ENCODE data around the gene RBX1. TPM values are rescaled to one million over a fixed set of nuclear protein-coding genes. Genes with fewer than 3 reads are reported as not detected.

Gene RBX1
- polyA plus RNA-seq, 3 donors, result 42.7 to 247 (median 224) TPM

- H3K4me2 ChIP-seq (replicated peaks; ENCODE audit: extremely low read depth, low read length, poor library complexity, severe bottlenecking), result no peak overlapping the region
- H4K20me1 ChIP-seq (ENCODE audit: insufficient read depth, low read length), result no peaks in the 10 kb centered on the region
- H3K4me3 Mint-ChIP-seq, result peak overlapping the region in 1 of 2 donors; percentile 18
- WGBS (ENCODE audit: insufficient coverage), result 100% methylated on average over 1 of the region's 4 CpGs
- TF ChIP-seq, protein P1, sequence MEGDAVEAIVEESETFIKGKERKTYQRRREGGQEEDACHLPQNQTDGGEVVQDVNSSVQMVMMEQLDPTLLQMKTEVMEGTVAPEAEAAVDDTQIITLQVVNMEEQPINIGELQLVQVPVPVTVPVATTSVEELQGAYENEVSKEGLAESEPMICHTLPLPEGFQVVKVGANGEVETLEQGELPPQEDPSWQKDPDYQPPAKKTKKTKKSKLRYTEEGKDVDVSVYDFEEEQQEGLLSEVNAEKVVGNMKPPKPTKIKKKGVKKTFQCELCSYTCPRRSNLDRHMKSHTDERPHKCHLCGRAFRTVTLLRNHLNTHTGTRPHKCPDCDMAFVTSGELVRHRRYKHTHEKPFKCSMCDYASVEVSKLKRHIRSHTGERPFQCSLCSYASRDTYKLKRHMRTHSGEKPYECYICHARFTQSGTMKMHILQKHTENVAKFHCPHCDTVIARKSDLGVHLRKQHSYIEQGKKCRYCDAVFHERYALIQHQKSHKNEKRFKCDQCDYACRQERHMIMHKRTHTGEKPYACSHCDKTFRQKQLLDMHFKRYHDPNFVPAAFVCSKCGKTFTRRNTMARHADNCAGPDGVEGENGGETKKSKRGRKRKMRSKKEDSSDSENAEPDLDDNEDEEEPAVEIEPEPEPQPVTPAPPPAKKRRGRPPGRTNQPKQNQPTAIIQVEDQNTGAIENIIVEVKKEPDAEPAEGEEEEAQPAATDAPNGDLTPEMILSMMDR (IDR thresholded peaks at IDR 0.05), result no peak
- H3K79me2 ChIP-seq (ENCODE audit: insufficient read depth, low read length), result no peaks in the 10 kb centered on the region
- peaks cover 0 to 3% of the 10 kb centered on the region in 2 donors for H3K27me3 ChIP-seq (ENCODE audit: control insufficient read depth in 2 of 2, insufficient read depth in 2 of 2, low read length in 2 of 2)
- H3K9me3 Mint-ChIP-seq, result peaks cover 0 to 4% (median 0%) of the 10 kb centered on the region in 7 donors
- intact Hi-C loops (cut with micrococcal nuclease), result no loop called here
- no peak overlapping the region for H3K27ac ChIP-seq (ENCODE audit: low read depth in 1 of 2, low read length in 2 of 2)
- no peaks in the 10 kb centered on the region for H3K9me3 ChIP-seq (replicated peaks in 1 of 2; ENCODE audit: control insufficient read depth in 1 of 2, insufficient read depth in 1 of 2, low read length in 2 of 2)
- H3K27ac Mint-ChIP-seq, result peak overlapping the region in 1 of 7 donors; percentile 47
- no peaks in the 10 kb centered on the region for H3K36me3 Mint-ChIP-seq
- H3K4me3 ChIP-seq (replicated peaks in 1 of 3; ENCODE audit: low read depth in 2 of 3, low read length in 3 of 3), result no peak overlapping the region
- H2AFZ ChIP-seq (ENCODE audit: insufficient read depth, low read depth, low read length, poor library complexity, severe bottlenecking), result no peak overlapping the region
- H3K9ac ChIP-seq (ENCODE audit: insufficient read depth, low read length, poor library complexity, severe bottlenecking), result no peak overlapping the region
- no peak for DNase-seq
- no peaks in the 10 kb centered on the region for H3K4me1 Mint-ChIP-seq
- no peaks in the 10 kb centered on the region for H3K36me3 ChIP-seq (replicated peaks in 1 of 2; ENCODE audit: control insufficient read depth in 1 of 2, insufficient read depth in 2 of 2, low read length in 2 of 2)
- peaks cover 1 to 18% (median 3%) of the 10 kb centered on the region in 3 donors for H3K27me3 Mint-ChIP-seq (ENCODE audit: low read depth in 3 of 3)
- no peaks in the 10 kb centered on the region for H3K4me1 ChIP-seq (ENCODE audit: control insufficient read depth in 1 of 2, insufficient read depth in 2 of 2, low read length in 2 of 2)
Observed at GRCh38 chr22:40995821-40996220, 44.6 kb downstream of the RBX1 start.

- intact Hi-C loops (cut with micrococcal nuclease), result no loop called here
- Histone ChIP-seq H3K27me3 (ENCODE audit: control insufficient read depth in 2 of 2, insufficient read depth in 2 of 2, low read length in 2 of 2) (peaks cover 0 to 3% of the 10 kb centered on the region in 2 donors), H3K4me3 (replicated peaks in 1 of 3; ENCODE audit: low read depth in 2 of 3, low read length in 3 of 3) (no peak overlapping the region), H3K9ac (ENCODE audit: insufficient read depth, low read length, poor library complexity, severe bottlenecking) (no peak overlapping the region), H3K4me2 (replicated peaks; ENCODE audit: extremely low read depth, low read length, poor library complexity, severe bottlenecking) (no peak overlapping the region), H3K36me3 (replicated peaks in 1 of 2; ENCODE audit: control insufficient read depth in 1 of 2, insufficient read depth in 2 of 2, low read length in 2 of 2) (no peaks in the 10 kb centered on the region), H3K9me3 (replicated peaks in 1 of 2; ENCODE audit: control insufficient read depth in 1 of 2, insufficient read depth in 1 of 2, low read length in 2 of 2) (no peaks in the 10 kb centered on the region), H3K27ac (ENCODE audit: low read depth in 1 of 2, low read length in 2 of 2) (no peak overlapping the region), H3K4me1 (ENCODE audit: control insufficient read depth in 1 of 2, insufficient read depth in 2 of 2, low read length in 2 of 2) (no peaks in the 10 kb centered on the region), H3K79me2 (ENCODE audit: insufficient read depth, low read length) (no peaks in the 10 kb centered on the region), H4K20me1 (ENCODE audit: insufficient read depth, low read length) (no peaks in the 10 kb centered on the region), H2AFZ (ENCODE audit: insufficient read depth, low read depth, low read length, poor library complexity, severe bottlenecking) (no peak overlapping the region)
- Mint-ChIP-seq H3K9me3 (peaks cover 0 to 4% (median 0%) of the 10 kb centered on the region in 7 donors), H3K27me3 (ENCODE audit: low read depth in 3 of 3) (peaks cover 1 to 8% (median 5%) of the 10 kb centered on the region in 3 donors), H3K36me3 (no peaks in the 10 kb centered on the region), H3K4me3 (no peak overlapping the region), H3K27ac (no peak overlapping the region), H3K4me1 (no peaks in the 10 kb centered on the region)
- TF ChIP-seq, protein P1 (IDR thresholded peaks at IDR 0.05), result no peak
- DNase-seq, result no peak
- 96% methylated on average over 4 of the region's 7 CpGs for WGBS (ENCODE audit: insufficient coverage)
Observed at GRCh38 chr22:40997520-40997919, 46.3 kb downstream of the RBX1 start.
